Ishikawa (cell line): ENCODE data around the gene RHBDF2.

Source experiments
- CEBPB ChIP-seq: IDR thresholded peaks from 2 replicates; pipeline ENCODE4 v1.6.1; 2012
- CREB1 ChIP-seq: IDR thresholded peaks from 2 replicates; pipeline ENCODE4 v1.6.1; 2012; ENCODE audit warnings: low read depth
- NFIC ChIP-seq: IDR thresholded peaks from 2 replicates; pipeline ENCODE4 v1.6.1; 2012
- TAF1 ChIP-seq: IDR thresholded peaks from 2 replicates; pipeline ENCODE4 v1.6.1; 2012; ENCODE audit warnings: low read depth, mild to moderate bottlenecking
- TF ChIP-seq, protein P1 (sequence below): IDR thresholded peaks from 2 replicates; pipeline ENCODE4 v1.6.1; 2012

DNA sequence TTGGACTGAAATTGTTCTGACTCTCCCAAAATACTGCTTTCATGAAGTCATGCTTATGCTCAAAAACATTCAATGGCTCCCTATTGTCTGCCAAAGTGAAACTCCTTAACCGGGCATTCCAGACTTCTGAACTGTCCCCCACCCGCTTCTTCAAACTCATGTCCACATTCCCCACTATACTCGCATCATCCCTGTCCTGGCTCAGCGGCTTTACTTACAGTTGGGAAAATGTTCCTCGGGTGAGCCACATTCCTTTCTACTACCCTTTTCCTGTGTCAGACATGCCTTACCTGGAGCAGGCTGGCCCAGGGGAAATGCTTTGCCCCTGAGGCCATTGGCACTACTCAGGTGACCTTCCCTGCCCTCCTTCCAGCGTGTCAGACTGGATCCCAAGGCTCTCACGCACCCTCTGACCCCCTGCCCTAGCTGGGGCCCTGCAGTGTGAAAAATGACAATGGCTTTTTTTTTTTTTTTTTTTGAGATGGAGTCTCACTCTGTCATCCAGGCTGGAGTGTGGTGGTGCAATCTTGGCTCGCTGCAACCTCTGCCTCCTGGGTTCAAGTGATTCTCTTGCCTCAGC, 30.9 kb upstream of the RHBDF2 start:
- TF ChIP-seq TAF1: no peak
- TF ChIP-seq NFIC: no peak
- no peak for TF ChIP-seq CEBPB
- TF ChIP-seq CREB1: no peak
- TF ChIP-seq, protein P1, sequence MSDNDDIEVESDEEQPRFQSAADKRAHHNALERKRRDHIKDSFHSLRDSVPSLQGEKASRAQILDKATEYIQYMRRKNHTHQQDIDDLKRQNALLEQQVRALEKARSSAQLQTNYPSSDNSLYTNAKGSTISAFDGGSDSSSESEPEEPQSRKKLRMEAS: no peak
